Subcutaneous adipose tissue (tissue), 4 donors: Measurements from ENCODE around the gene SCAF1. TPM values are rescaled to one million over a fixed set of nuclear protein-coding genes. Genes with fewer than 3 reads are reported as not detected.

Experiments
- total RNA-seq, 4 donors: library from RNA; depleted of rRNA; stranded (reverse); fragments of >200 nt; gene quantifications; one replicate each; pipeline ENCODE4 v1.1.0, GENCODE V29; 2016
- TF ChIP-seq, protein P1 (sequence below): fragments of 450-650 bp; IDR thresholded peaks from one replicate; pipeline ENCODE4 v1.5.1; 2016; ENCODE audit warnings: low read depth, mild to moderate bottlenecking, control low read depth, antibody characterized with exemption, moderate library complexity

Gene SCAF1, protein sequence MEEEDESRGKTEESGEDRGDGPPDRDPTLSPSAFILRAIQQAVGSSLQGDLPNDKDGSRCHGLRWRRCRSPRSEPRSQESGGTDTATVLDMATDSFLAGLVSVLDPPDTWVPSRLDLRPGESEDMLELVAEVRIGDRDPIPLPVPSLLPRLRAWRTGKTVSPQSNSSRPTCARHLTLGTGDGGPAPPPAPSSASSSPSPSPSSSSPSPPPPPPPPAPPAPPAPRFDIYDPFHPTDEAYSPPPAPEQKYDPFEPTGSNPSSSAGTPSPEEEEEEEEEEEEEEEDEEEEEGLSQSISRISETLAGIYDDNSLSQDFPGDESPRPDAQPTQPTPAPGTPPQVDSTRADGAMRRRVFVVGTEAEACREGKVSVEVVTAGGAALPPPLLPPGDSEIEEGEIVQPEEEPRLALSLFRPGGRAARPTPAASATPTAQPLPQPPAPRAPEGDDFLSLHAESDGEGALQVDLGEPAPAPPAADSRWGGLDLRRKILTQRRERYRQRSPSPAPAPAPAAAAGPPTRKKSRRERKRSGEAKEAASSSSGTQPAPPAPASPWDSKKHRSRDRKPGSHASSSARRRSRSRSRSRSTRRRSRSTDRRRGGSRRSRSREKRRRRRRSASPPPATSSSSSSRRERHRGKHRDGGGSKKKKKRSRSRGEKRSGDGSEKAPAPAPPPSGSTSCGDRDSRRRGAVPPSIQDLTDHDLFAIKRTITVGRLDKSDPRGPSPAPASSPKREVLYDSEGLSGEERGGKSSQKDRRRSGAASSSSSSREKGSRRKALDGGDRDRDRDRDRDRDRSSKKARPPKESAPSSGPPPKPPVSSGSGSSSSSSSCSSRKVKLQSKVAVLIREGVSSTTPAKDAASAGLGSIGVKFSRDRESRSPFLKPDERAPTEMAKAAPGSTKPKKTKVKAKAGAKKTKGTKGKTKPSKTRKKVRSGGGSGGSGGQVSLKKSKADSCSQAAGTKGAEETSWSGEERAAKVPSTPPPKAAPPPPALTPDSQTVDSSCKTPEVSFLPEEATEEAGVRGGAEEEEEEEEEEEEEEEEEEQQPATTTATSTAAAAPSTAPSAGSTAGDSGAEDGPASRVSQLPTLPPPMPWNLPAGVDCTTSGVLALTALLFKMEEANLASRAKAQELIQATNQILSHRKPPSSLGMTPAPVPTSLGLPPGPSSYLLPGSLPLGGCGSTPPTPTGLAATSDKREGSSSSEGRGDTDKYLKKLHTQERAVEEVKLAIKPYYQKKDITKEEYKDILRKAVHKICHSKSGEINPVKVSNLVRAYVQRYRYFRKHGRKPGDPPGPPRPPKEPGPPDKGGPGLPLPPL
- 10 to 100 TPM in 3 of 4 donors, 1 to 10 TPM in 1; 8.8 to 33.3 (median 11.3) TPM for total RNA-seq

DNA sequence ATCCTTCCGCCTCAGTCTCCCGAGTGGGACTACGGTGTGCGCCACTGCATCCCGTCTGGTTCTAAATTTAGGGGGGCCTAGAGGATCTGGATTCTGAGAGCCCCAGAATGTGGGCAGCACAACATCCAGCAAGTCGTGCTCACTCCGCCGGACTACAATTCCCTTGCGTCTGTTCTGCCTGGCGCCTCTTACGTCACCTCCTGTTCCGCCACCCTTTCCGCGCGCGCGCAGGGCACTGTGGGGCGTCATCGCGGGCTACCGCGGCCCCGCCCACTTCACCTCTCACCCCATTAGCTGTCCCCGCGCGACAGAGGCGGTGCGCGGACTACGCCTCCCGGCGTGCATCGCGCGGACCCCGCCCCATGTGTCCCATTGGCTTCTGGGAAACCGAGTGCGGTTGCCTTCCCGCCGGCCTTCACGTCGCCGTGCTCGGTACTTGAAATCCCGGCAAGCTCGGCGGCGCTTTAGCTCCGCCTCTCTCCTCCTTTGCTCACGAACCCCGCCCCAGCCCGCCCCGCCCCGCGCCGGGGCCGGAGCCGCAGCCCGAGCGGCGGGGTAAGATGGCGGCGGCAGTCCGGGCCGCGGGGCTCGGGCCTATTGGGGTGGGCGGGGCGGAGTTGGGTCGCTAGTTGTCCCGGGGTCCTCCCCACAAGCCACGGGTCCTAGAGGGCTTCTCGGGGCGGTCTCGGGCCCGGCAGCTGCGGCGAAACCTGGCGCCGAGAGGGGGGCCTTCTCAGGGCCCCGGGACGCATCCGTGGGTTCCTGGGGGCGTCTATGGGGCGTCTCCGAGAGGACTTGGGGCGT lies at the start of gene SCAF1:
Gene SCAF1, plus strand, starts transcription at position 522 of the 804 bp plus-strand sequence. CDS start 2,818 bp downstream, outside the sequence.
- TF ChIP-seq, protein P1, sequence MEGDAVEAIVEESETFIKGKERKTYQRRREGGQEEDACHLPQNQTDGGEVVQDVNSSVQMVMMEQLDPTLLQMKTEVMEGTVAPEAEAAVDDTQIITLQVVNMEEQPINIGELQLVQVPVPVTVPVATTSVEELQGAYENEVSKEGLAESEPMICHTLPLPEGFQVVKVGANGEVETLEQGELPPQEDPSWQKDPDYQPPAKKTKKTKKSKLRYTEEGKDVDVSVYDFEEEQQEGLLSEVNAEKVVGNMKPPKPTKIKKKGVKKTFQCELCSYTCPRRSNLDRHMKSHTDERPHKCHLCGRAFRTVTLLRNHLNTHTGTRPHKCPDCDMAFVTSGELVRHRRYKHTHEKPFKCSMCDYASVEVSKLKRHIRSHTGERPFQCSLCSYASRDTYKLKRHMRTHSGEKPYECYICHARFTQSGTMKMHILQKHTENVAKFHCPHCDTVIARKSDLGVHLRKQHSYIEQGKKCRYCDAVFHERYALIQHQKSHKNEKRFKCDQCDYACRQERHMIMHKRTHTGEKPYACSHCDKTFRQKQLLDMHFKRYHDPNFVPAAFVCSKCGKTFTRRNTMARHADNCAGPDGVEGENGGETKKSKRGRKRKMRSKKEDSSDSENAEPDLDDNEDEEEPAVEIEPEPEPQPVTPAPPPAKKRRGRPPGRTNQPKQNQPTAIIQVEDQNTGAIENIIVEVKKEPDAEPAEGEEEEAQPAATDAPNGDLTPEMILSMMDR = no peak

DNA sequence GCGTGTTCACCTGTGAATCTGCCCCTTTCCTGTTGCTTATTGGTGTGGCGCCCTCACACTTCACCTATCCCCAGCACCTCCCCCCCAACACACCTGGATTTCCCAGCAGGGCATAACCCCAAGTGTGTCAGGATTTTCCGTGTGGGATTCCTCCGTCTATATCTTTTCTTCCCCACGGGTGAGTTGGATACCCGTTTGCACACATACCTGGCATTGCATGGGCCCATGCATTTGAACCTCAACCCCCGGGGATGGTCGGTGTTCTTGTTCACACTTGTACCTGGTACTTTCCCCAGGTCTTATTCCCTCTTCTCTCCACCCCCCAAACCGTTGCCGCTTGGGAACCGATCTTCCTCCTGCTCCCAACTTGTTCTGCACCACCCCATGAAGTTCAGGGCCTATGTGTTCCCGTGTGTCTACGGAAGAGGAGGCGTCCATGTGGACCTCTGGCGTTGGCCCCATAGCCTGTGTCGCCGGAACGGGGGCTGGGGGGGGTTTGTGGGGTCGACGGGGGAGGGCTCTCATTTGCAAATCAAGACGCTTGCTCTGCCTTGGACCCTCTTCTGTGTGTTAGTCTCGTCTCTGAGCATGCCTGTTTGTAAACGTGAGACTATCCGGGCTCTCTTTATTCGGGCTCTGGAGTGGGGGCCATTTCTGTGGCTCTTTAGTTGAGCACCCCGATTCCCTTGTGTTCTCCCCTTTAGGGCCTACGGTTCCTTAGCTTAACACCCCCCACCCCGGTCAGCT lies 49.4 kb upstream of the SCAF1 start:
- TF ChIP-seq, protein P1 = no peak

DNA sequence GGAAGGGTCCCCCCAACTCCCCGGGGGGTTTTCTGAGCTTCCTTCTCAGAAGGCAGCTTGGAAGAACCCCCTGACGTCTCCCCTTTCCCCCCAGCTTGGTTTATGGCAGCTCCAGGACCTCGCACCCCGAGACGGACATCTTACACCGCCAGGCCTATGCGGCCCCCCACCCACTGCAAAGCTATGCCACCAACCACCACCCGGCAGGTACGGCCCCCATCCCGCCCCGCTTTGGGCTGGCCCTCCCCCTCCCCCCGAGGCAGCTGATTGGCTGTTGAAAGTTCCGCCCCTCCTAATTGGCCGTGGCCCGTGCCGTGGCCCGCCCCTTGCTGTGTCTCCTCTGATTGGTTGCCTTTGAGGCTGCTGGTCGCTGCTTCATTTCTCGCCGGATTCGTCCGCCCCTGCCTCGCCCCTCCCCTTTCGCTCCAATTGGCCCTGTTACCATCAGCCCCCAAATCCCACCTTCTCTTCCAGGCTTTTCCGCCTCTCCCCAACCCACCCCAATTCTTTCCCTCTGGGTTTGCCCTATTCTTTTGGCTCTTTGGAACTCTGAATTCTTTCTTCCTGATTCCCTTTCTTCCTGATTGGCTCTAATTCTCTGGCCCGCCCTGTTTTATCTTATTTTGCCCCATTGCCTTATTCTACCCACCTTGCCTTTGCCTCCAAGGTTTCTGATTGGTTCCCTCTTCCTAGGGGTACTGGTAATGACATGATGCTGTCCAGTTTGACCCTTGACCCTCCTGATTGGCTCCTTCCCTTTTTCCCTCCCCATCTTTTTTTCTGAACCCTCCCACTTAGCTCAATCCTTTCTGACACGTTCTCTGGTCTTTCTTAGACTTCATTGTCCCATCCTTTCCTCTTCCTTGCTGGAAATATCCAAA lies 48.5 kb upstream of the SCAF1 start:
- TF ChIP-seq, protein P1 = no peak

DNA sequence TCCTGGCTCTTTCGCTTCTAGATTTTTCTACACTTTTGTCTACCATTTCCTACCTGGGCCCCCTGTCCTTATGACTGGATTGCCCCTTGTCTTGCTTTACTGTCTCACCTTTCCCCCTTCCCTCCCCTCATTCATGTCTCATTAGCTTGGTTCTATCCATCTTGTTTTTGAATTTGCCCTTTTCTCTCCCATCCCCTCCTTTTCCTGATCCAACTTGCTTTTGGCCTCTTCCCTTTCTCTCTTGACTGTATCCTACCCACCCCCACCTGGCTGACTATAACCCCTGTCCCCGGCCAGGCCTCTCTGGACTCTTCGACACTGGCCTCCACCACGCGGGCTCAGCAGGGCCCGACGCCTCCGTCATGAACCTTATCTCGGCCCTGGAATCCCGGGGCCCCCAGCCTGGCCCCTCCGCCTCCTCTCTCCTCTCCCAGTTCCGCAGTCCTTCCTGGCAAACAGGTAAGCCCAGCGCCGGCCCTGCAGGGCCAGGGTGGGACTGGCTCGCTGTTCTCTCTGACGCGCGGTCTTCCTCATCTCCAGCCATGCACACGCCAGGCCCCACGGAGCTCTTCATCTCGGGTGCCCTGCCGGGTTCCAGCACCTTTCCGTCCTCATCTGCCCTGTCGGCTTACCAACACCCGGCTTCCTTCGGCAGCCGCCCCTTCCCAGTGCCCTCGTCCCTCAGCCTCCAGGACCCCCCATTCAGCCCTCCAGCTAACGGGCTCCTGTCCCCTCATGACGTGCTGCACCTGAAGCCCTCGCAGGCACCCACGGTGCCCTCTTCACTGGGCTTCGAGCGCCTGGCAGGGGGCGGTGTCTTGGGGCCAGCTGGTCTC lies 47.6 kb upstream of the SCAF1 start:
- TF ChIP-seq, protein P1 = no peak

DNA sequence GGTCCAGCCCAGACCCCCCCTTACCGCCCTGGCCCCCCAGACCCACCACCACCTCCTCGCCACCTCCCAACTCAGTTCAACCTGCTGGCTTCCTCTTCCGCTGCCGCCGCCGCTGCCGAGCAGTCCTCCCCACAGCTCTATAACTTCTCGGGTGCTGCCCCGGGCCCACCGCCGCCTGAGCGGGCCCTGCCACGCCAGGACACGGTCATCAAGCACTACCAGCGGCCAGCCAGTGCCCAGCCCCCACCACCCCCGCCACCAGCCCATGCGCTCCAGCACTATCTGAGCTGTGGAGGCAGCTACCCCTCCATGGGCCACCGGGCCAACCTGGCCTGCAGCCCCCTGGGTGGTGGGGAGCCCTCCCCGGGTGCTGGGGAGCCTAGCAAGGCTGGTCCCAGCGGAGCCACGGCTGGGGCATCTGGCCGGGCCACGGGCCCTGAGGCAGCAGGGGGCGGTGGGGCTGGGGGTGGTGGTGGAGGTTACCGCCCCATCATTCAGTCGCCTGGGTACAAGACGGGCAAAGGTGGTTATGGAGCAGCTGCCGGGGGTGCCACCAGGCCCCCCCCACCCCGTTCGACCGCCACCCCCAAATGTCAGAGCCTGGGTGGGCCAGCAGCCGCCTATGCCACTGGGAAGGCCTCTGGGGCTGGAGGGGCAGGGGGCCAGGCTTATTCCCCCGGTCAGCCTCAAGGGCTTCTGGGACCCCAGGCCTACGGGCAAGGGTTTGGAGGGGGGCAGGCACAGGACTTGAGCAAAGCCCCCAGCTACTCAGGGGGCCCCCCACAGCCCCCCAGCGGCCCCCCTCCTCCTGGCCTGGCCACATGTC lies 46.8 kb upstream of the SCAF1 start:
- TF ChIP-seq, protein P1 = no peak
